ENCODE data around the gene SH2B2.

SH2B2 gene

GRCh38 chr7:102272075-102272916 lies 14.4 kb upstream of the SH2B2 start:
- Histone ChIP-seq H3K9ac (ENCODE audit: low read length) (no peak overlapping the region), H3K4me3 (ENCODE audit: low read length) (no peak overlapping the region), H3K27me3 (ENCODE audit: control insufficient read depth, insufficient read depth, low read length) (no peaks in the 10 kb centered on the region), H3K4me1 (ENCODE audit: control insufficient read depth, insufficient read depth, low read length) (no peaks in the 10 kb centered on the region), H3K36me3 (ENCODE audit: control insufficient read depth, insufficient read depth, low read length) (no peaks in the 10 kb centered on the region), H3K27ac (ENCODE audit: low read depth, low read length) (no peak overlapping the region)

- Histone ChIP-seq H3K36me3 (ENCODE audit: control insufficient read depth, insufficient read depth, low read length) (no peaks in the 10 kb centered on the region), H3K4me3 (ENCODE audit: low read length) (no peak overlapping the region), H3K9ac (ENCODE audit: low read length) (no peak overlapping the region), H3K4me1 (ENCODE audit: control insufficient read depth, insufficient read depth, low read length) (no peaks in the 10 kb centered on the region), H3K27me3 (ENCODE audit: control insufficient read depth, insufficient read depth, low read length) (no peaks in the 10 kb centered on the region), H3K27ac (ENCODE audit: low read depth, low read length) (no peak overlapping the region)
These were observed 13.5 kb upstream of the SH2B2 start for GRCh38 chr7:102272917-102273748.

- H3K9ac ChIP-seq (ENCODE audit: low read length), result no peak overlapping the region
- H3K27me3 ChIP-seq (ENCODE audit: control insufficient read depth, insufficient read depth, low read length), result no peaks in the 10 kb centered on the region
- H3K36me3 ChIP-seq (ENCODE audit: control insufficient read depth, insufficient read depth, low read length), result no peaks in the 10 kb centered on the region
- H3K27ac ChIP-seq (ENCODE audit: low read depth, low read length), result no peak overlapping the region
- H3K4me1 ChIP-seq (ENCODE audit: control insufficient read depth, insufficient read depth, low read length), result no peaks in the 10 kb centered on the region
- no peak overlapping the region for H3K4me3 ChIP-seq (ENCODE audit: low read length)
These were observed 12.6 kb upstream of the SH2B2 start for GRCh38 chr7:102273749-102274712.

DNA sequence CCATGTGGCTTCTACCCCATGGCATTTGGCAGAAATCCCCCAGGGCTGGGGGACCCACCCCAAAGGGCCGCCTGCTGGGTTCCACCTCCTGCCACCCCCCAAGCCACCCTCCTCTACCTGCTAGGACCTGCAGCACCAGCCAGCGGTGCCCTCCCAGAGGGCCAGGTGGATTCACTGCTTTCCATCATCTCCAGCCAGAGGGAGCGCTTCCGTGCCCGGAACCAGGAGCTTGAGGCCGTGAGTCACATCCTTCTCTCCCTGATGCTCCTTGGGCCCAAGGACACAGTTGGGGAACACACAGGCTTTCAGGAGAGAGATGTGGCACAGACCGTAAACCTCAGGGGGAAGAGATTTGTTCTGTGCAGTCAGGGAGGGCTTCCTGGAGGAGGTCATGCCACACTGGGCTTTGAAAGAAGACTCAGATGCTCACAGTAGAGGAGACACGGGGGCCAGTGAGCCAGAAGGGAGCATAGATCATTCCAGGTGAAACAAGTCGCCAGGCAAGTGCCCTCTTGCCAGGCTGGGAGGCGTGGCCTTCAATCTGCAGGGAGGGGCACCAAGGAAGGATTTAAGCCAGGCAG lies 11.5 kb upstream of the SH2B2 start:
- Histone ChIP-seq H3K9ac (ENCODE audit: low read length) (no peak overlapping the region), H3K27me3 (ENCODE audit: control insufficient read depth, insufficient read depth, low read length) (no peaks in the 10 kb centered on the region)

GRCh38 chr7:102277901-102278300 lies 8.8 kb upstream of the SH2B2 start:
- Histone ChIP-seq H3K36me3 (ENCODE audit: control insufficient read depth, insufficient read depth, low read length) (no peaks in the 10 kb centered on the region), H3K4me3 (ENCODE audit: low read length) (no peak overlapping the region), H3K9ac (ENCODE audit: low read length) (no peak overlapping the region), H3K27me3 (ENCODE audit: control insufficient read depth, insufficient read depth, low read length) (no peaks in the 10 kb centered on the region), H3K4me1 (ENCODE audit: control insufficient read depth, insufficient read depth, low read length) (no peaks in the 10 kb centered on the region), H3K27ac (ENCODE audit: low read depth, low read length) (no peak overlapping the region)

More for the DNA sequence above, 11.5 kb upstream of the SH2B2 start:
- Histone ChIP-seq H3K4me3 (ENCODE audit: low read length) (no peak overlapping the region), H3K27ac (ENCODE audit: low read depth, low read length) (no peak overlapping the region), H3K36me3 (ENCODE audit: control insufficient read depth, insufficient read depth, low read length) (no peaks in the 10 kb centered on the region), H3K4me1 (ENCODE audit: control insufficient read depth, insufficient read depth, low read length) (no peaks in the 10 kb centered on the region)

GRCh38 chr7:102279537-102280400 lies 6.9 kb upstream of the SH2B2 start:
- Histone ChIP-seq H3K27me3 (ENCODE audit: control insufficient read depth, insufficient read depth, low read length) (no peaks in the 10 kb centered on the region), H3K4me3 (ENCODE audit: low read length) (no peak overlapping the region), H3K9ac (ENCODE audit: low read length) (no peak overlapping the region), H3K27ac (ENCODE audit: low read depth, low read length) (no peak overlapping the region), H3K36me3 (ENCODE audit: control insufficient read depth, insufficient read depth, low read length) (no peaks in the 10 kb centered on the region), H3K4me1 (ENCODE audit: control insufficient read depth, insufficient read depth, low read length) (no peaks in the 10 kb centered on the region)

GRCh38 chr7:102280521-102280920 lies 6.1 kb upstream of the SH2B2 start:
- H3K4me3 ChIP-seq (ENCODE audit: low read length), result no peak overlapping the region
- H3K27me3 ChIP-seq (ENCODE audit: control insufficient read depth, insufficient read depth, low read length), result no peaks in the 10 kb centered on the region
- H3K36me3 ChIP-seq (ENCODE audit: control insufficient read depth, insufficient read depth, low read length), result no peaks in the 10 kb centered on the region
- no peak overlapping the region for H3K9ac ChIP-seq (ENCODE audit: low read length)
- H3K27ac ChIP-seq (ENCODE audit: low read depth, low read length), result no peak overlapping the region
- no peaks in the 10 kb centered on the region for H3K4me1 ChIP-seq (ENCODE audit: control insufficient read depth, insufficient read depth, low read length)

DNA sequence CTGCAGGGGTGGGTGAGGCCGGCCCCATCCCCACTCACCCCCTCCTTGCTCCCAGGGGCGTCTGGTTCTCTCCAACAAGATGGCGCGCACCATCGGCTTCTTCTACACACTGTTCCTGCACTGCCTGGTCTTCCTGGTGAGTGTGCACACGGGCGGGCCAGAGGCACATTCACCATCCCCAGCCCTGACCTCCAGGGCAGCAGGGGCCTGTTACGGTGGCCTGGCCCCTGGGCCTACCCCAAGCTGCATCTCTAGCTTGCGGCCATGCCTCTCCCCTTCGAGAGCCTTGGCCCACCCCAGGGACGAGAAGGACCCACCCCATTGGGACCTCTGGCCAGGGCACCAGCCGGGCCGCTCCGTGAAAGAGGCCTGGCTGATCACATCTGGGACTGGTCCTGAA lies 4.9 kb upstream of the SH2B2 start:
- H3K27ac ChIP-seq (ENCODE audit: low read depth, low read length), result no peak overlapping the region
- no peaks in the 10 kb centered on the region for H3K27me3 ChIP-seq (ENCODE audit: control insufficient read depth, insufficient read depth, low read length)
- H3K36me3 ChIP-seq (ENCODE audit: control insufficient read depth, insufficient read depth, low read length), result no peaks in the 10 kb centered on the region
- no peak overlapping the region for H3K9ac ChIP-seq (ENCODE audit: low read length)
- no peaks in the 10 kb centered on the region for H3K4me1 ChIP-seq (ENCODE audit: control insufficient read depth, insufficient read depth, low read length)
- no peak overlapping the region for H3K4me3 ChIP-seq (ENCODE audit: low read length)

DNA sequence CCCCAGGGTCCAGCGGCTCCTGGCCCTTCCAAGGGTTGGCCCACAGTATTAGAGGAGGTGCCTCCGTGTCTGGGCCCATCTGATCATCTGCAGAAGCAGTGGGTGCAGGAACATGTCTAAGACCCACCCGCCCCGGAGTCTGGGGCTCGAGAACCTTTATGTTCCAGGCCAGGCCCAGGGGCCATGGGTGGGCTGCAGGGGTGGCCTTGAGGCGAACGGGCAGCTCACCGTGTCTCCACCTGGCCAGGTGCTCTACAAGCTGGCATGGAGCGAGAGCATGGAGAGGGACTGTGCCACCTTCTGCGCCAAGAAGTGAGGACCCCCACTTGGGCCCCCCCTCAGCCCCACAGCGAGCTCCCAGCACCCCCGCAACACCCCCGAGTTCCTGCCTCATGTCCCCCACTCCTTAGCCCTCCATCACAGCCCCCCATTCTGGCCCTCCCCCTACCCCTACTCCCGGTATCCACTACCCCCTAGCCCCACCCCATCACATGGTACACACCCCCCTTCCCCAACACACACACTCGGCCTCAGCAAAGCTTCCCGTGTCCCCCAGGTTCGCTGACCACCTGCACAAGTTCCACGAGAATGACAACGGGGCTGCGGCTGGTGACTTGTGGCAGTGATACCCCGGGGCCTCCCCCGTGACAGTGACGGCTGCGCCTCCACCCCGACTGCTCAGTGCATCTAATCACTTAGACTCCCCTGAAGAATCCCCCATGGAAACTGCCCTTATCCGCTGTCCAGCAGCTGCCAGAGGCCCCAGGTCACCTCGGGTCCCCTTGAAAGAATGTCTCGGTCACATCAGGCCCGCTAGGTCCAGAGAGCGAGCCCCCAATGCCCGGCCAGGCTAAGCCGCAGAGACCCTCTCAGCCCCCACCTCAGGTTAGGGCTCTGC lies 4.0 kb upstream of the SH2B2 start:
- H3K4me1 ChIP-seq (ENCODE audit: control insufficient read depth, insufficient read depth, low read length), result no peaks in the 10 kb centered on the region
- H3K27me3 ChIP-seq (ENCODE audit: control insufficient read depth, insufficient read depth, low read length), result no peaks in the 10 kb centered on the region
- no peaks in the 10 kb centered on the region for H3K36me3 ChIP-seq (ENCODE audit: control insufficient read depth, insufficient read depth, low read length)
- H3K4me3 ChIP-seq (ENCODE audit: low read length), result no peak overlapping the region
- H3K27ac ChIP-seq (ENCODE audit: low read depth, low read length), result no peak overlapping the region
- H3K9ac ChIP-seq (ENCODE audit: low read length), result no peak overlapping the region

DNA sequence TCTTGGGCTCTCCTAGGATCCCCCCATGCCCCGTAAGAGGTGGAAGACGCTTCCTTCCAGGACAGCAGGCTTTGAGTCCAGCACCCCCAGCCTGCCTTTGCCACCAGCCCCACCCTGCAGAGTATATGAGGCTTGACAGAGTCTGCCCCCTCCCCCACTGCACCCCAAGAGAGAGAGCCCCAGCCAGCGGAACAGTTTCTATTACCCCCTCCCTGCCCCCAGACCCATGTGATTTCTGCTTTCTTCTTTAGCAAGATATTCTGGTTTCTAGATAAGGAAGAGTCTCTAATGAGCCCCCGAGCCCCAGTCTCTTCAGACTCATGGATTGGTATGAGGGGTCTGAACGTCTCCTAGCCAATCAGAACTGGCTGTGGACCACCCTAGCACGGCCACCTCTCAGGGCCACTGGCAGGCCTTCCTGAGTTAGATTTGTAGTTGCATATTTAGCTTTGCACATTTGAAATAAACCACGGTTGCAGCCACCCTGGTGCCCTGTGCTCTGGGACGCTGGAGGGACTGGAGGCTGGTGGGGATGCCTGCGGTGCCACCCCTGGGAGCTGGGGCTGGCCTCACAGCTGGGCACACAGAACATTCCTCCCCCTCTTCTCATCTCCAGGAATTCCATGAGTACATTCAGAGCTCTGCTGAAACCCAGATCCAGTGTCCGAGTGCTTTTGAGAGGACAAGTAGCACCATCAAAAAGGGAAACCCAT lies 3.0 kb upstream of the SH2B2 start:
- H3K9ac ChIP-seq (ENCODE audit: low read length), result no peak overlapping the region
- H3K27me3 ChIP-seq (ENCODE audit: control insufficient read depth, insufficient read depth, low read length), result no peaks in the 10 kb centered on the region
- no peak overlapping the region for H3K27ac ChIP-seq (ENCODE audit: low read depth, low read length)
- peaks cover 2% of the 10 kb centered on the region for H3K4me1 ChIP-seq (ENCODE audit: control insufficient read depth, insufficient read depth, low read length)
- H3K36me3 ChIP-seq (ENCODE audit: control insufficient read depth, insufficient read depth, low read length), result no peaks in the 10 kb centered on the region
- no peak overlapping the region for H3K4me3 ChIP-seq (ENCODE audit: low read length)
